Endothelial cell (in vitro differentiated cells): ENCODE results near the gene ASB8. TPM values are rescaled to one million over a fixed set of nuclear protein-coding genes. Genes with fewer than 3 reads are reported as not detected.

Experiments
- DNase-seq: peaks from one replicate; pipeline ENCODE4 v3.0.0; 2021; ENCODE audit warnings: low spot score
- H3K27ac Mint-ChIP-seq: one replicate; pipeline ENCODE4 v1.8.0; 2021; ENCODE audit warnings: mixed read lengths, inconsistent platforms; ENCODE audit not compliant: unreplicated experiment
- H3K27me3 Mint-ChIP-seq: one replicate; pipeline ENCODE4 v1.8.0; 2021; ENCODE audit warnings: mild to moderate bottlenecking, moderate library complexity, mixed read lengths, inconsistent platforms; ENCODE audit not compliant: unreplicated experiment
- H3K36me3 Mint-ChIP-seq: one replicate; pipeline ENCODE4 v1.8.0; 2021; ENCODE audit warnings: mild to moderate bottlenecking, low read depth, mixed read lengths, inconsistent platforms; ENCODE audit not compliant: unreplicated experiment
- H3K4me1 Mint-ChIP-seq: one replicate; pipeline ENCODE4 v1.8.0; 2021; ENCODE audit warnings: mild to moderate bottlenecking, mixed read lengths, inconsistent platforms; ENCODE audit not compliant: unreplicated experiment
- H3K4me3 Mint-ChIP-seq: one replicate; pipeline ENCODE4 v1.8.0; 2021; ENCODE audit warnings: mild to moderate bottlenecking, mixed read lengths, inconsistent platforms; ENCODE audit not compliant: unreplicated experiment
- H3K9me3 Mint-ChIP-seq: one replicate; pipeline ENCODE4 v1.8.0; 2021; ENCODE audit warnings: mixed read lengths, inconsistent platforms; ENCODE audit not compliant: unreplicated experiment
- CTCF ChIP-seq: fragments of 200-600 bp; sonication (generic); IDR thresholded peaks from one replicate; pipeline ENCODE4 v1.5.0; 2021; ENCODE audit warnings: antibody characterized with exemption; ENCODE audit not compliant: unreplicated experiment
- total RNA-seq: library from RNA; stranded (reverse); fragmentation: NEBNext Ultra II Directional; extraction: Animal tissue kit (Norgen Biotek cat#: 25700); gene quantifications from one replicate; pipeline ENCODE4 v1.2.1, GENCODE V29; 2021; ENCODE audit not compliant: unreplicated experiment

ASB8 gene
- total RNA-seq, 1 donor from 2014 or later: 25.6 TPM

- Mint-ChIP-seq H3K36me3 (no peaks in the 10 kb centered on the region), H3K27me3 (peaks cover 3% of the 10 kb centered on the region), H3K4me1 (no peaks in the 10 kb centered on the region), H3K27ac (no peak overlapping the region), H3K4me3 (no peak overlapping the region), H3K9me3 (no peaks in the 10 kb centered on the region)
- DNase-seq: peak; percentile 55
- TF ChIP-seq CTCF: peak; percentile 91
Measured at GRCh38 chr12:48165089-48165981, 8.0 kb upstream of the ASB8 start.

- Mint-ChIP-seq H3K27ac (no peak overlapping the region), H3K4me1 (no peaks in the 10 kb centered on the region), H3K4me3 (no peak overlapping the region), H3K9me3 (no peaks in the 10 kb centered on the region), H3K27me3 (peaks cover 3% of the 10 kb centered on the region), H3K36me3 (no peaks in the 10 kb centered on the region)
- DNase-seq: no peak
- no peak for TF ChIP-seq CTCF
Measured at GRCh38 chr12:48164451-48164850, 7.1 kb upstream of the ASB8 start.

GRCh38 chr12:48163150-48163747 lies 5.9 kb upstream of the ASB8 start:
- Mint-ChIP-seq H3K27ac (no peak overlapping the region), H3K27me3 (peaks cover 3% of the 10 kb centered on the region), H3K4me1 (no peaks in the 10 kb centered on the region), H3K4me3 (no peak overlapping the region), H3K9me3 (no peaks in the 10 kb centered on the region), H3K36me3 (no peaks in the 10 kb centered on the region)
- DNase-seq: no peak
- TF ChIP-seq CTCF: no peak

GRCh38 chr12:48160807-48161206 lies 3.5 kb upstream of the ASB8 start:
- Mint-ChIP-seq H3K9me3 (no peaks in the 10 kb centered on the region), H3K4me3 (no peak overlapping the region), H3K27me3 (peaks cover 2% of the 10 kb centered on the region), H3K4me1 (no peaks in the 10 kb centered on the region), H3K27ac (no peak overlapping the region), H3K36me3 (no peaks in the 10 kb centered on the region)
- TF ChIP-seq CTCF: no peak
- no peak for DNase-seq

GRCh38 chr12:48160046-48160445 lies 2.7 kb upstream of the ASB8 start:
- TF ChIP-seq CTCF: no peak
- no peak for DNase-seq
- no peaks in the 10 kb centered on the region for H3K9me3 Mint-ChIP-seq
- peaks cover 2% of the 10 kb centered on the region for H3K27me3 Mint-ChIP-seq
- no peaks in the 10 kb centered on the region for H3K36me3 Mint-ChIP-seq
- no peaks in the 10 kb centered on the region for H3K4me1 Mint-ChIP-seq
- H3K27ac Mint-ChIP-seq: no peak overlapping the region
- no peak overlapping the region for H3K4me3 Mint-ChIP-seq
